Measurements from ENCODE around the gene HOXB1. TPM values are rescaled to one million over a fixed set of nuclear protein-coding genes. Genes with fewer than 3 reads are reported as not detected.
A peak's percentile ranks its signal among the peaks of the same experiment; 100 is the strongest.

Gene HOXB1
- total and polyA plus RNA-seq, 2 of the 8 experiments (the other 6 are each of a cell fraction or from before 2014, with no cell fraction given): not detected

- Histone ChIP-seq H4K91ac (replicated peaks; ENCODE audit: insufficient read length, low read length) (peak overlapping the region; percentile 16), H3K4ac (replicated peaks; ENCODE audit: insufficient read length, low read depth, low read length) (no peak overlapping the region), H2BK120ac (replicated peaks; ENCODE audit: low read depth, low read length) (no peak overlapping the region), H2BK12ac (ENCODE audit: low read depth, low read length) (0 out of 2 replicates have a peak overlapping the region, but pooled peaks have one; percentile 68), H2BK5ac (ENCODE audit: low read depth, low read length) (no peak overlapping the region), H3K4me1 (replicated peaks in 1 of 4; ENCODE audit: control insufficient read depth in 3 of 4, insufficient read depth in 4 of 4, low read length in 3 of 4) (peaks cover 0 to 8% (median 4%) of the 10 kb centered on the region in 4 experiments; a peak in 5 of 7 replicates), H2BK20ac (ENCODE audit: low read length) (no peak overlapping the region), H4K20me1 (replicated peaks in 1 of 2; ENCODE audit: control insufficient read depth in 1 of 2, insufficient read depth in 2 of 2, low read length in 2 of 2) (peaks cover 2 to 38% of the 10 kb centered on the region in 2 experiments), H3K23ac (ENCODE audit: insufficient read length) (no peak overlapping the region), H3K27ac (ENCODE audit: low read depth, low read length) (no peak overlapping the region), H4K8ac (ENCODE audit: extremely low read depth, insufficient read depth, low read length) (no peak overlapping the region), H3K79me1 (ENCODE audit: low read depth, low read length) (no peaks in the 10 kb centered on the region), H3K18ac (ENCODE audit: extremely low read depth, low read length) (no peak overlapping the region), H2BK15ac (ENCODE audit: low read length) (0 out of 2 replicates have a peak overlapping the region, but pooled peaks have one; percentile 63), H3K56ac (replicated peaks; ENCODE audit: insufficient read length, low read depth, low read length) (no peak overlapping the region), H3K79me2 (ENCODE audit: control insufficient read depth in 1 of 2, insufficient read depth in 2 of 2, low read length in 2 of 2) (no peaks in the 10 kb centered on the region), H3K4me2 (ENCODE audit: insufficient read depth in 1 of 2, low read depth in 2 of 2, low read length in 2 of 2) (no peak overlapping the region), H3K9ac (replicated peaks in 1 of 4; ENCODE audit: extremely low read depth in 1 of 4, low read depth in 3 of 4, low read length in 3 of 4) (no peak overlapping the region), H3K27me3 (replicated peaks in 1 of 4; ENCODE audit: control insufficient read depth in 3 of 4, extremely low read depth in 1 of 4, insufficient read depth in 3 of 4, low read length in 3 of 4) (peaks cover 99 to 100% (median 100%) of the 10 kb centered on the region in 4 experiments), H2AK5ac (ENCODE audit: low read depth, low read length) (0 out of 2 replicates have a peak overlapping the region, but pooled peaks have one; percentile 2), H2AFZ (ENCODE audit: low read length) (no peak overlapping the region), H4K5ac (ENCODE audit: insufficient read length, low read depth, low read length) (no peak overlapping the region), H3K4me3 (ENCODE audit: extremely low read depth in 1 of 4, insufficient read depth in 2 of 4, low read depth in 3 of 4, low read length in 4 of 4) (no peak overlapping the region), H3K36me3 (ENCODE audit: control insufficient read depth in 2 of 4, insufficient read depth in 4 of 4, low read length in 3 of 4) (peaks cover 0 to 5% (median 0%) of the 10 kb centered on the region in 4 experiments; a peak in 1 of 8 replicates), H3K23me2 (ENCODE audit: low read depth, low read length) (peaks cover 4% of the 10 kb centered on the region; the same call in 1 of the 2 replicates), H3K14ac (ENCODE audit: insufficient read length) (no peak overlapping the region), H3K9me3 (ENCODE audit: insufficient read depth in 2 of 2, low read depth in 1 of 2, low read length in 1 of 2) (no peaks in the 10 kb centered on the region)
- CTCF ChIA-PET (ENCODE audit: partially characterized antibody): interaction anchor here (0.6 to 3.4 kb wide), 16 partner anchors 9 to 395 kb away, joined by 3 to 14 read pairs (median 3); partner anchors contain the start of genes HOXB5 and HOXB8
- WGBS, 2 experiments (ENCODE audit: extremely low coverage in 1 of 2, insufficient coverage in 1 of 2, insufficient read length in 1 of 2, insufficient replicate concordance in 2 of 2, low coverage in 1 of 2, low lambda C conversion rate in 2 of 2, missing lambda C conversion rate in 1 of 2): 34% methylated on average over 5 of the region's 5 CpGs; no CpG with 5 or more reads in 1 of the 2 experiments
- FAIRE-seq: no peak
- DNase-seq (ENCODE audit: low read depth in 1 of 2, low spot score in 2 of 2): no peak
- TF ChIP-seq SRF (IDR thresholded peaks at IDR 0.05; ENCODE audit: low read depth, low read length) (no peak), RNF2 (IDR thresholded peaks at IDR 0.05; ENCODE audit: borderline replicate concordance, low read depth, low read length, missing control alignments, poor library complexity, severe bottlenecking) (peak; percentile 46), SAP30 (IDR thresholded peaks at IDR 0.05; ENCODE audit: insufficient read depth, insufficient replicate concordance, low read length) (no peak)
- POLR2A ChIA-PET (ENCODE audit: partially characterized antibody): interaction anchor here (1.8 kb wide), 1 partner anchor 51 kb away, joined by 4 read pairs; no protein-coding TSS in a partner anchor
Observed at GRCh38 chr17:48562934-48563333, 32.1 kb upstream of the HOXB1 start.
